ENCODE data around the gene FBXO31.

The FBXO31 gene

GRCh38 chr16:87360862-87361610 lies 22.5 kb downstream of the FBXO31 start:
- TF ChIP-seq CTCF (IDR thresholded peaks at IDR 0.05; ENCODE audit: low read depth, low read length, missing control alignments): no peak
- H3K4me3 ChIP-seq (ENCODE audit: low read depth, low read length): no peak overlapping the region
- DNase-seq (ENCODE audit: low read depth): no peak

DNA sequence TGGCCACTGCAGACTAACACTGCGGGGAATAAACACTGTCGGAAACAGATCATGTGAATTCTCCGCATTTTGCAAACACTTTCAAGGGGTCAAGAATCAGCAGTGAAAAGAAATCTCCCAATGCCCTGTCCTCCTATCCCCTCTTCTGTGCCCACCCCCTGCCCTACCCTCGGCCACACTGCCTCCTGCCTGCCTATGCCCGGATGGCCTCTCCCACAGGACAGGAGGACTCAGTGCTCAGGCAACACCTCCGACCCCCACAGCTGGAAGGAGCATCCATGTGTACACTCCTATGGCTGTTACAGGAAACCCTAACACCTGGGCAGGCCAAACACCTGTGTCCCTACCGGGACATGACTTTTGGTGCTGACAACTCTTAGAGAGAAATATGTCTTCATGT lies 24.5 kb downstream of the FBXO31 start:
- TF ChIP-seq CTCF (IDR thresholded peaks at IDR 0.05; ENCODE audit: low read depth, low read length, missing control alignments): no peak
- DNase-seq (ENCODE audit: low read depth): no peak
- H3K4me3 ChIP-seq (ENCODE audit: low read depth, low read length): no peak overlapping the region

DNA sequence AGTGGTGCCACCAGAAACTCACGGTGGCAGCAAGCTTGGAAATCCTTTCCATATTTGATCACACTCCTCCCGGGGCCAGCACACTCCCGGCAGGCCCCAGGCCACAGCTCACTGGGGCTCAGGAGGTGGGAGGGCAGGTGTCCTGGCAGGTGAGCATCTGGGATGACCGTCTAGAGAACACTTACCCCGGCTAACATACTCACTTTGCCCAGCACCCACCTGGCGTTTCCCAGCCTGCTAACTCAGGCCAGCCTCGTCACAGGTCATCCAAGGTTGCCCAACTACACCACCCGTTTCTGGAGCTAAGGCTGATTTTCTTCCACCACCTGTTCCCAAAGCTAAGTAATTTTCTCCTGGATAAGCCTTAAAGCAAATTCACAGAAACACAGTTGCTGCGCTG lies 24.9 kb downstream of the FBXO31 start:
- TF ChIP-seq CTCF (IDR thresholded peaks at IDR 0.05; ENCODE audit: low read depth, low read length, missing control alignments): no peak
- no peak for DNase-seq (ENCODE audit: low read depth)

GRCh38 chr16:87358250-87358649 lies 25.3 kb downstream of the FBXO31 start:
- DNase-seq (ENCODE audit: low read depth): no peak
- no peak overlapping the region for H3K4me3 ChIP-seq (ENCODE audit: low read depth, low read length)
- TF ChIP-seq CTCF (IDR thresholded peaks at IDR 0.05; ENCODE audit: low read depth, low read length, missing control alignments): no peak

More for the DNA sequence above, 24.9 kb downstream of the FBXO31 start:
- no peak overlapping the region for H3K4me3 ChIP-seq (ENCODE audit: low read depth, low read length)

GRCh38 chr16:87356491-87356853 lies 27.1 kb downstream of the FBXO31 start:
- no peak for TF ChIP-seq CTCF (IDR thresholded peaks at IDR 0.05; ENCODE audit: low read depth, low read length, missing control alignments)
- no peak overlapping the region for H3K4me3 ChIP-seq (ENCODE audit: low read depth, low read length)
- no peak for DNase-seq (ENCODE audit: low read depth)

DNA sequence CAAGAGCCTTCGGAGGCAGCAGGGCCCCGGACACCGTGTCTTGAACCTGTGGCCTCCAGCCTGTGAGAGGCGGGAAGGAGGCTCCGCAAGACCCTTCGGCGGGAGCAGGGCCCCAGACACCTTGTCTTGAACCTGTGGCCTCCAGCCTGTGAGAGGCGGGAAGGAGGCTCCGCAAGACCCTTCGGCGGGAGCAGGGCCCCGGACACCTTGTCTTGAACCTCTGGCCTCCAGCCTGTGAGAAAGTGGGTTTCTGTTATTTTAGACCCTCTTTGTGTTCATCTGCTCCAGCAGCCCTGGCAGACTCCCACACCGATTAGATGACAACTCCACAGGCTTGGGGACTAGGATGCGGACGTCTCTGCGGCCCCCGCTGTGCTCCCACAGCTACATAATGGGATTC lies 30.0 kb downstream of the FBXO31 start:
- no peak for TF ChIP-seq CTCF (IDR thresholded peaks at IDR 0.05; ENCODE audit: low read depth, low read length, missing control alignments)
- DNase-seq (ENCODE audit: low read depth): no peak
- no peak overlapping the region for H3K4me3 ChIP-seq (ENCODE audit: low read depth, low read length)

DNA sequence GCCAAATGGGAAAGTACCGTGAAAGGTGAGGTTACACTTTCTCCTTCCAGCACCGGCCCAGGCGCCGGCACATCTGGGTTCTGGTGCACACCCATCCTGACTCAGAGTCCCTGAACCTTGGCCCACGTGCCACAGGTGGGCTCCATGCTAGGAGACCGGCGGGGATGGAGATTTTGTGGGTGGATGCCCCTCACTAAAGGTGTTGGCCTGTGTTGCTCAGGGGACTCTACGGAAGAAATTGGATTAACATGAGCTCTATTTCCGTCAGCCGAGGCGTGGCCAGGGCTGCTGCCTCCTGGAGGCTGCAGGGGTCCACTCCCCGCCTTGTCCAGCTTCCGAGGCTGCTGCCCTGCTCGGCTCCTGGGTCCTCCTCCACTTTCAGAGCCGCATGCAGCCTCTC lies 30.8 kb downstream of the FBXO31 start:
- DNase-seq (ENCODE audit: low read depth): no peak
- TF ChIP-seq CTCF (IDR thresholded peaks at IDR 0.05; ENCODE audit: low read depth, low read length, missing control alignments): no peak
- H3K4me3 ChIP-seq (ENCODE audit: low read depth, low read length): no peak overlapping the region

Measured in GM12864 (cell line).